ENCODE measurements around the gene FARS2. TPM values are rescaled to one million over a fixed set of nuclear protein-coding genes. Genes with fewer than 3 reads are reported as not detected.

Gene FARS2
- total and polyA plus RNA-seq, 2 of the 13 experiments (the other 11 are each of a cell fraction or from before 2014, with no cell fraction given), result 15.4 to 26.0 TPM

DNA sequence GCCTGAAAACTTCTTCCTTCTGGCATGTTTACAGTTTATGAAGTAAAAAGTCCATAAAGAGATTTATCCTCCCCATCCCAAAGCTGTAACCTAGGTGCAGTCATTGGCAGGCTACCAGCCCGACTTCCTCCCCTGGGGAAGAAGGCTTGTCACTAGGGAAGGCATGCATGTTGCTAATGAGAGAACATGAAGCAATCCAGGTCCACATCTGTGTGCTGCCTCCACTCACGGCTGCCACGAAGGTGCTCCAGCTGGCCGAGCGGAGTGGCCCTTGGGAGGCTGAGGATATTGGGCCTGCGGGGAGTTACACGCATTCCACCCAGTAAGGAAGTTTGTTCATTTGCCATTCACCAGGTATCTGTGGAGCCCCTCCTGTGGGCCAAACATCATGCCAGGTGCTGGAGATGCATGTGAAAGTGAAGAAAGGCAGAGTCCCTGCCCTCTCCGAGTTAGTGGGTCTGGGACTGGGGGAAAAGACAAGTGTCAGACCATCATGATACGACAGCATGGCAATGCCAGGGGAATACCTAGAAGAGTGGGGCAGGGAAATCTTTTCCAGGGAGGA is 488.4 kb downstream of the FARS2 start (continued):
- TF ChIP-seq PHF5A (CRISPR knock-in tag; IDR thresholded peaks at IDR 0.05; ENCODE audit: low read depth, unreplicated experiment), result no peak
- no peak for TF ChIP-seq ZSCAN12 (CRISPR knock-in tag; IDR thresholded peaks at IDR 0.05)
- TF ChIP-seq GPN1 (CRISPR knock-in tag; IDR thresholded peaks at IDR 0.05; ENCODE audit: borderline replicate concordance), result no peak
- no peak for TF ChIP-seq HES4 (CRISPR knock-in tag; IDR thresholded peaks at IDR 0.05; ENCODE audit: borderline replicate concordance)
- TF ChIP-seq SATB2 (CRISPR knock-in tag; IDR thresholded peaks at IDR 0.05), result no peak

DNA sequence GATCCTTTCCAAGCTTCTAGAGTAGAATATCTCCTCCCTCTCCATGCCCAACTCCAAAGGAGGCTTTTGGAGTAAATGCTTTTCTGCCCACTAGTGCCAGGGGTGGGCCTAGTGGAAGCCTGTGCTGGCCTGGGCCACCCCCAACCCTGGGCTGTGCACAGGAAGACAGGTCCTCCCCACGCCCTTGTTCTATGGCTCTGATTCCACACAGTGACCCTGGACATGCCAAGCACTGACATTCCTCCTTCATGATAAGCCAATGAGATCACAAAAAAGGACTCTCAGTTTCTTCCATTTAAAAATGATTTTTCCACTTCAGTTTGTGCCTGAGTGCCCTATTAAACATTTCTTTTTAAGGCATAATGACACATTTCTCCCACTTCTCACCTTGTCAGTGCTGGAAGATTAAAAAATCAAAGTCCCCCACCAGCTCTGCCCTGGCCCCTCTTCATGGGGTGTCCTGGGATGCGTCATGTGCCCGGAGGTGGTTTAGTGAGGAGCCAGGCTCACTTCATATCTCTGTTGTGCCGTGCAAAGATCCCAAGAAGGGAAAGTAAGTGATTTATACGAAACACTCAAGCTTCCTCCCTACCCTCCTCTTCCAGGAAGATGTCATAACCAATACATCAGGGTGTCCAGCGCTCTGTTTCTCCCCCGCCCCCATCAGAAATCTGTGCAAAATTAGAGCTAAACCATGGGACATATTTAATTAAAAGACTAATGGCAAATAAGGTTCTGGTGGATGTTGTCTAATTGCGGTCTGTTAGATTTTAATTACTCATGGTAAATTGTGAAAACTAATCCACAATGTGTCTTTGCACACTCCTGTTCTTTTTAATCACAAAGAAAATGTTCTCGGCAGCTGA is 490.4 kb downstream of the FARS2 start:
- ATAC-seq, result no peak
- Histone ChIP-seq H3K27me3 (ENCODE audit: control insufficient read depth in 1 of 2, insufficient read depth in 2 of 2, low read length in 2 of 2) (no peaks in the 10 kb centered on the region), H3K9ac (ENCODE audit: insufficient read depth, low read depth, low read length) (no peak overlapping the region), H3K27ac (ENCODE audit: extremely low read length, insufficient read depth, low read length) (no peak overlapping the region), H3K4me1 (ENCODE audit: insufficient read depth, low read length) (no peaks in the 10 kb centered on the region), H4K20me1 (ENCODE audit: insufficient read depth, low read length) (no peaks in the 10 kb centered on the region), H3K4me3 (replicated peaks in 1 of 3; ENCODE audit: insufficient read depth in 1 of 3, low read depth in 2 of 3, low read length in 3 of 3) (no peak overlapping the region), H2AFZ (ENCODE audit: low read length) (no peak overlapping the region), H3K36me3 (replicated peaks in 1 of 2; ENCODE audit: control insufficient read depth in 1 of 2, insufficient read depth in 2 of 2, low read length in 2 of 2) (no peaks in the 10 kb centered on the region), H3K4me2 (ENCODE audit: low read depth, low read length) (no peak overlapping the region), H3K9me3 (ENCODE audit: low read length) (peaks cover 9% of the 10 kb centered on the region), H3K79me2 (ENCODE audit: insufficient read depth, low read length) (no peaks in the 10 kb centered on the region)
- intact Hi-C loops (cut with micrococcal nuclease; ENCODE audit: unreplicated experiment) (no loop called here), in situ Hi-C loops (cut with HindIII; ENCODE audit: extremely low pct_ligation_motif_present, low pct_unique_long_range_greater_than_20kb) (no loop called here)
- ChIA-PET POLR2A (no interaction called here), CTCF (ENCODE audit: low intra/inter-chr PET ratio, low total read pairs) (no interaction called here)
- 92% methylated on average over 9 of the region's 9 CpGs for WGBS (ENCODE audit: low lambda C conversion rate)
- FAIRE-seq, result no peak
- no peak for DNase-seq (ENCODE audit: low spot score)
- TF ChIP-seq ZNF83 (CRISPR knock-in tag; IDR thresholded peaks at IDR 0.05; ENCODE audit: borderline replicate concordance) (no peak), ZNF510 (CRISPR knock-in tag; IDR thresholded peaks at IDR 0.05; ENCODE audit: low read depth) (no peak), ATF1 (CRISPR knock-in tag; IDR thresholded peaks at IDR 0.05) (no peak), ATF7-NPFF (CRISPR knock-in tag; IDR thresholded peaks at IDR 0.05; ENCODE audit: low read depth) (no peak)
- BruUV-seq (replicated peaks), result no TSS peak

Data from HepG2 (cell line).